DOHH2 (cell line): ENCODE results near the gene MED20.

Experiments
- H3F3A ChIP-seq: fragments of 200-600 bp; sonication (generic), shearing (Covaris generic); 2 replicates; pipeline ENCODE4 v1.6.0; 2016; ENCODE audit warnings: antibody characterized with exemption, mild to moderate bottlenecking; ENCODE audit not compliant: control insufficient read depth, insufficient read depth
- H3K27ac ChIP-seq: fragments of 200-600 bp; sonication (generic); 2 replicates; pipeline ENCODE4 v1.5.1; 2014; ENCODE audit warnings: low read depth, mild to moderate bottlenecking, low read length, moderate library complexity
- H3K27me3 ChIP-seq: fragments of 200-600 bp; sonication (generic); 2 replicates; pipeline ENCODE4 v1.6.1; 2014; ENCODE audit warnings: mild to moderate bottlenecking, low read length, mixed read lengths; ENCODE audit not compliant: control insufficient read depth
- H3K36me3 ChIP-seq: fragments of 200-600 bp; sonication (generic); 2 replicates; pipeline ENCODE4 v1.6.1; 2014; ENCODE audit warnings: mild to moderate bottlenecking, low read length, moderate library complexity, mixed read lengths; ENCODE audit not compliant: control insufficient read depth
- H3K4me1 ChIP-seq: fragments of 200-600 bp; sonication (generic); 2 replicates; pipeline ENCODE4 v1.6.1; 2014; ENCODE audit warnings: mild to moderate bottlenecking, low read length, mixed read lengths; ENCODE audit not compliant: control insufficient read depth
- H3K4me2 ChIP-seq: fragments of 200-600 bp; sonication (generic); 2 replicates; pipeline ENCODE4 v1.6.0; 2014; ENCODE audit warnings: mild to moderate bottlenecking, low read length, moderate library complexity
- H3K4me3 ChIP-seq: fragments of 200-600 bp; sonication (generic); 2 replicates; pipeline ENCODE4 v1.5.1; 2014; ENCODE audit warnings: mild to moderate bottlenecking, low read length, mixed read lengths
- H3K79me2 ChIP-seq: fragments of 200-600 bp; sonication (generic); 2 replicates; pipeline ENCODE4 v1.6.1; 2014; ENCODE audit warnings: mild to moderate bottlenecking, low read length, mixed read lengths; ENCODE audit not compliant: control insufficient read depth
- H3K9me2 ChIP-seq: fragments of 200-600 bp; sonication (generic); replicated peaks from 2 replicates; pipeline ENCODE4 v1.6.1; 2014; ENCODE audit warnings: mild to moderate bottlenecking, low read length, mixed read lengths; ENCODE audit not compliant: control insufficient read depth
- H3K9me3 ChIP-seq: fragments of 200-600 bp; sonication (generic); 2 replicates; pipeline ENCODE4 v1.6.1; 2014; ENCODE audit warnings: antibody characterized with exemption, low read length, mixed read lengths; ENCODE audit not compliant: control insufficient read depth, insufficient read depth
- H4K20me1 ChIP-seq: fragments of 200-600 bp; sonication (generic); 2 replicates; pipeline ENCODE4 v1.6.0; 2014; ENCODE audit warnings: low read depth, mild to moderate bottlenecking, antibody characterized with exemption, low read length, moderate library complexity; ENCODE audit not compliant: control insufficient read depth, insufficient read depth
- EZH2phosphoT487 ChIP-seq: fragments of 200-600 bp; sonication (generic); IDR thresholded peaks from 2 replicates; pipeline ENCODE4 v1.6.1; 2017; ENCODE audit warnings: borderline replicate concordance, mild to moderate bottlenecking, antibody characterized with exemption, low read length, moderate library complexity, mixed read lengths
- TF ChIP-seq, protein P1 (sequence below): fragments of 200-600 bp; sonication (generic); IDR thresholded peaks from one replicate; pipeline ENCODE4 v1.5.1; 2014; ENCODE audit warnings: antibody characterized with exemption, mild to moderate bottlenecking, low read depth, low read length; ENCODE audit not compliant: poor library complexity, severe bottlenecking

MED20 gene

DNA sequence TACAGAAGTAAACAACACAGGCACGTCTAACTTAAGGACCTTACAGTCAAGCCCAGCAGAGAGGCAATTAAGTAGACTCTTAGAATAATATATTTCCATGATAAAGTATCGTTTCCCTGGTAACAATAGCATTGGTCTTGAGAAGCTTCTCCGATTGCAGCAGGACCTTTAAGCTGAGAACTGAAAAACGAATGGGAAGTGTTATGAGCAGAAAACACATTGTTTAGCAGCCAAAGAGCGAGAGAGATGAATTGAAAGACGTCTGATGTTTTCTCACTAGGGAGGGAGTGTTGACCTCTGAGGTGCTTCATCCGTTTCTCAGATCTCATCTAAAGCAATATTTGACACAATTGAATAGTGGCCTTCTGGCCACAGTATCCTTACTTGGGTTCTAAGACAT is 1.2 kb upstream of the MED20 start:
- peak overlapping the region; percentile 80 for H3K27ac ChIP-seq
- no peaks in the 10 kb centered on the region for H3K9me3 ChIP-seq
- H3K27me3 ChIP-seq, result no peaks in the 10 kb centered on the region
- H3K4me2 ChIP-seq, result peak overlapping the region; percentile 82
- 0 out of 2 replicates have a peak, but pooled peaks cover 4% of the 10 kb centered on the region for H3F3A ChIP-seq
- H4K20me1 ChIP-seq, result peaks cover 6% of the 10 kb centered on the region; the same call in 1 of the 2 replicates
- H3K79me2 ChIP-seq, result peaks cover 90% of the 10 kb centered on the region
- H3K36me3 ChIP-seq, result peaks cover 52% of the 10 kb centered on the region
- H3K9me2 ChIP-seq, result no peaks in the 10 kb centered on the region
- TF ChIP-seq, protein P1, sequence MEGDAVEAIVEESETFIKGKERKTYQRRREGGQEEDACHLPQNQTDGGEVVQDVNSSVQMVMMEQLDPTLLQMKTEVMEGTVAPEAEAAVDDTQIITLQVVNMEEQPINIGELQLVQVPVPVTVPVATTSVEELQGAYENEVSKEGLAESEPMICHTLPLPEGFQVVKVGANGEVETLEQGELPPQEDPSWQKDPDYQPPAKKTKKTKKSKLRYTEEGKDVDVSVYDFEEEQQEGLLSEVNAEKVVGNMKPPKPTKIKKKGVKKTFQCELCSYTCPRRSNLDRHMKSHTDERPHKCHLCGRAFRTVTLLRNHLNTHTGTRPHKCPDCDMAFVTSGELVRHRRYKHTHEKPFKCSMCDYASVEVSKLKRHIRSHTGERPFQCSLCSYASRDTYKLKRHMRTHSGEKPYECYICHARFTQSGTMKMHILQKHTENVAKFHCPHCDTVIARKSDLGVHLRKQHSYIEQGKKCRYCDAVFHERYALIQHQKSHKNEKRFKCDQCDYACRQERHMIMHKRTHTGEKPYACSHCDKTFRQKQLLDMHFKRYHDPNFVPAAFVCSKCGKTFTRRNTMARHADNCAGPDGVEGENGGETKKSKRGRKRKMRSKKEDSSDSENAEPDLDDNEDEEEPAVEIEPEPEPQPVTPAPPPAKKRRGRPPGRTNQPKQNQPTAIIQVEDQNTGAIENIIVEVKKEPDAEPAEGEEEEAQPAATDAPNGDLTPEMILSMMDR, result no peak
- TF ChIP-seq EZH2phosphoT487, result no peak
- peaks cover 38% of the 10 kb centered on the region for H3K4me1 ChIP-seq
- peak overlapping the region; percentile 95 for H3K4me3 ChIP-seq

DNA sequence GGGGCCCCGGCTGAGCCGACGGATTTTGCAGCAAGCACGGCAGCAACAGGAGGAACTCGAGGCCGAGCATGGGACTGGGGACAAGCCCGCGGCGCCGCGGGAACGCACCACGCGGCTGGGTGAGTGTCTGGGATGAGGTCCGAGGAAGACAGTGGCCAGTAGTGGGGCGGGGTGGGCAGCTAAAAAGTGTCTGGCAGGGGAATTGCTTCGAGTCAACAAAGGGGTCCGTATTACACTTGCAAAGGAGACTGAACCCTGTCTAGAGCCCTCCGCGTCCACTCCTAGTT is 716 bp upstream of the MED20 start:
- no peak for TF ChIP-seq EZH2phosphoT487
- TF ChIP-seq, protein P1, result no peak
- no peaks in the 10 kb centered on the region for H3K27me3 ChIP-seq
- peaks cover 87% of the 10 kb centered on the region for H3K79me2 ChIP-seq
- no peaks in the 10 kb centered on the region for H3K9me2 ChIP-seq
- peak overlapping the region; percentile 80 for H3K27ac ChIP-seq
- H3K4me3 ChIP-seq, result peak overlapping the region; percentile 95
- H4K20me1 ChIP-seq, result peaks cover 6% of the 10 kb centered on the region; the same call in 1 of the 2 replicates
- H3K9me3 ChIP-seq, result no peaks in the 10 kb centered on the region
- peaks cover 38% of the 10 kb centered on the region for H3K4me1 ChIP-seq
- peaks cover 50% of the 10 kb centered on the region for H3K36me3 ChIP-seq
- H3F3A ChIP-seq, result 0 out of 2 replicates have a peak, but pooled peaks cover 2% of the 10 kb centered on the region
- H3K4me2 ChIP-seq, result peak overlapping the region; percentile 82

DNA sequence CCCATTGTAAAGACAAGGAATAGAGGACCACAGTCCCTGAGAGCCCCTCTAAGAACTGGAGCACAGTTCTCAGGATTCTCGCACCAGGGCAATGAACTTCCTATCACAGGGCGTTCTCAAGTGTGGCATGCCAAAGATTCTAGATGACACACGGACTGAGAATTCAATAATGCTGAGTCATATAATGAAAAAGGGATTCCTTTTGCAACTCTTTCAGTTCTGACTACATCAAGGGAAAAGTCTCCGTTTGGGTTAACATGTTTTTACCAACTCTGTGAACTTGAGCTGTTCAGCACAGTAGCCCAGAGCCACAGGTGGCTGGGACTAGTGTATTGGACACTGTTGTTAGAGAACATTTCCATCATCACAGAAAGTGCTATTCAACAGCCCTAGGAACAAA is 3.4 kb downstream of the MED20 start:
- peaks cover 53% of the 10 kb centered on the region for H3K36me3 ChIP-seq
- H3K4me3 ChIP-seq, result no peak overlapping the region
- H3K27me3 ChIP-seq, result no peaks in the 10 kb centered on the region
- H4K20me1 ChIP-seq, result peaks cover 2% of the 10 kb centered on the region; the same call in 1 of the 2 replicates
- peaks cover 16% of the 10 kb centered on the region for H3K4me1 ChIP-seq
- no peaks in the 10 kb centered on the region for H3K9me2 ChIP-seq
- H3F3A ChIP-seq, result no peaks in the 10 kb centered on the region
- TF ChIP-seq, protein P1, result no peak
- TF ChIP-seq EZH2phosphoT487, result no peak
- no peak overlapping the region for H3K4me2 ChIP-seq
- H3K79me2 ChIP-seq, result peaks cover 75% of the 10 kb centered on the region
- no peaks in the 10 kb centered on the region for H3K9me3 ChIP-seq
- no peak overlapping the region for H3K27ac ChIP-seq

DNA sequence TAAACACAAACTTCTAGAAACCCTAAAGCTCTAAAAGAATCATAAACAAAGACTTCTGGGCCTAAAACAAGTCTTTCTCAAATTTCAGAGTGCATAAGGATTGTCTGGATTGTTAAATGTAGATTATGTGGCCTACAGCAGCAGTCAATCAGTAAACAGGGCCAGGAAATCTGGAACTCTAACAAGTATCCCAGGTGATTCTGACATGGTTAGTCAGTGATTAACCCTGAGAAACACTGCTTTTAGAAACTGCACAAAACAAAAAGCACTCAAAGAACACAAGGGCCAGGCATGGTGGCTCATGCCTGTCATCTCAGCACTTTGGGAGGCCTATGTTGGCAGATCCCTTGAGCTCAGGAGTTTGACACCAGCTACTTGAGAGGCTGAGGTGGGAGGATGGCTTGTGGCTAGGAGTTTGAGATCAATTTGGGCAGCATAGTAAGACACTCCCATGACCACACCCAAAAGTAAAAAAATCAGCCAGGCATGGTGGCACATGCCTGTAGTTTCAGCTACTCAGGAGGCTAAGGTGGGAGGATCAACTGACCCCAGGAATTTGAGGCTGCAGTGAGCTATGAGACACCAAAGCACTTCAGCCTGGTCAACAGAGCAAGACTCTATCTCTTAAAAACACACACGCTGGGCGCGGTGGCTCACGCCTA is 5.9 kb downstream of the MED20 start:
- H3F3A ChIP-seq, result no peaks in the 10 kb centered on the region
- H3K4me3 ChIP-seq, result no peak overlapping the region
- no peaks in the 10 kb centered on the region for H3K9me3 ChIP-seq
- H3K9me2 ChIP-seq, result no peaks in the 10 kb centered on the region
- peaks cover 11% of the 10 kb centered on the region for H3K4me1 ChIP-seq
- no peaks in the 10 kb centered on the region for H4K20me1 ChIP-seq
- no peaks in the 10 kb centered on the region for H3K27me3 ChIP-seq
- no peak for TF ChIP-seq EZH2phosphoT487
- TF ChIP-seq, protein P1, result no peak
- no peak overlapping the region for H3K27ac ChIP-seq
- peaks cover 52% of the 10 kb centered on the region for H3K36me3 ChIP-seq
- H3K79me2 ChIP-seq, result peaks cover 52% of the 10 kb centered on the region
- no peak overlapping the region for H3K4me2 ChIP-seq
